ENCODE data around the gene FER1L5.

The FER1L5 gene

DNA sequence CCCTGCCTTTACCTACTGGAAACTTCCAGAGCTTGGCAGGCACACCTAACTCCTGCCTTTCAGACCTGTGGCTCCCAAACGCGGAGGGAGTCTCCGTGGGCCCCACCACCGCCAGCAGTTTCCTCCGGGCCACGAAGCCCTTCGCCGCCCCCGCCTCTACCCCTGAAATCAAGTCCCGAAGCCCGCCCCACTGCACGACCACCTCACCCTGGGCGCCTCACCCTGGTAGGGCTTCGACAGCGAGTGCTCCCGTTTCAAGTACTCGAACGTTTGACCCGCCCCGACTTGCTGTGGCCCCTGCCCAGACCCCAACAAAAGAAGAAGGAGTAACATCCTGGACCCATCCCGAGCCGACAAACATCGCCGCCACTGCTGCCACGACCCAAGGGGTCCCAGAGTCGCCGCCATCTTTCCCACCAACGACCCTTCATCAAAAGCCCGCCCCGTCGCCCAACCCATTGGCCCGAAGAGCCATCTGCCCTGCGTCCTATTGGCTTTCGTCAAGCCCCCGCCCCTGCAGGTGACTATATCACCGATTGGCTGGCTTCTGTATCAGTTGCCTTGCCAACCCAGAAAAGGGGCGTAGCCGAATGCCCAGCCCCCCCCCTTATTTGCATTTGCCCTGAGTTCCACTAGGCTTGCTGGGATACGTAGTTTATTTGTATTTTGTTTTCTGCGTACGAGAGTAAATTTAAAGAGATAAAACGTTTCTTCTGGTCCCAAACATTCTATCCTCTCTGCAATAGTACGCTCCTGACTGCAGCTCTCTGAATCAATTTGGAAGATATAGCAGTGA is 97.3 kb downstream of the FER1L5 start, which contains the start of gene LMAN2L:
TSS of gene LMAN2L (minus strand) at position 432 of the 796 bp plus-strand sequence. CDS start at position 408, 24 bp downstream.
- DNase-seq (ENCODE audit: low read depth in 2 of 2) = peak; percentile 85 to 94

DNA sequence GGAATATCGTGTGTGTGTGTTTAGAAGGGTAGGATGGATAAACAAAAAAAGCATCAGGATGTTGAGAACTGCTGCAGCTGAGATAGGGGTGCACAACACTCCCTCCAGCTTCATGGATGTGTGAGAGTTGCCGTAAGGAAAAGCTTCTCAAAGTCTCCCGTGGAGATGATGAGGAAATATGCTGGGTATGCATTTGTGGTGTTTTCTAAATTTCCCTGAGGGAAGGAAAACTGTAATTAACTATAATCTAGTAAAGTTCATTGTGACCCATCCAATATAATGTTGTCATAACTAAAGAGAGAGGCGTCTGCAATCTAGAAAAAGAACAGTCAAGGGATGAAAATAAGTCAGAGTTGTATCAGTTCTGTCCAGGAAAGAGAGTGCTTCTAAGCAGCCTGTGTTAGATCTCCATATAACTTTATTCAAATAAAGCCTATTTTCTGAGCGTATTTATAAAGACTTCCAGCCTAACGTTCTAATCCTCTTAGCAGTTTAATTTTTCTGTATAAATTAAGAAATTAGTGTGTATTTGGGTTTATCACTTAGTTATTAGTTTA is 104.6 kb downstream of the FER1L5 start:
- no peak for DNase-seq (ENCODE audit: low read depth in 2 of 2)

DNA sequence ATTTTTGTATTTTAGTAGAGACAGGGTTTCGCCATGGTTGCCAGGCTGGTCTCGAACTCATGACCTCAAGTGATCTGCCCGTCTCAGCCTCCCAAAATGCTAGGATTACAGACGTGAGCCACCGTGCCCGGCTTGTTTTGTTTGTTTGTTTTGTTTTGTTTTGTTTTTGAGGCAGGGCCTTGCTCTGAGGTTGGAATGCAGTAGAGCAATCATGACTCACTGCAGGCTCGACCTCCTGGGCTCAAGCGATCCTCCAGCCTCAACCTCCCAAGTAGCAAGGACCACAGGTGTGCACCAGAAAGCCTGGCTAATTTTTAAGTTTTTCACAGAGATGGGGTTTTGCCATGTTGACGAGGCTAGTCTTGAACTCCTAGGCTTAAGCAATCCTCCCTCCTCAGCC is 109.2 kb downstream of the FER1L5 start:
- DNase-seq (ENCODE audit: low read depth in 2 of 2) = no peak

DNA sequence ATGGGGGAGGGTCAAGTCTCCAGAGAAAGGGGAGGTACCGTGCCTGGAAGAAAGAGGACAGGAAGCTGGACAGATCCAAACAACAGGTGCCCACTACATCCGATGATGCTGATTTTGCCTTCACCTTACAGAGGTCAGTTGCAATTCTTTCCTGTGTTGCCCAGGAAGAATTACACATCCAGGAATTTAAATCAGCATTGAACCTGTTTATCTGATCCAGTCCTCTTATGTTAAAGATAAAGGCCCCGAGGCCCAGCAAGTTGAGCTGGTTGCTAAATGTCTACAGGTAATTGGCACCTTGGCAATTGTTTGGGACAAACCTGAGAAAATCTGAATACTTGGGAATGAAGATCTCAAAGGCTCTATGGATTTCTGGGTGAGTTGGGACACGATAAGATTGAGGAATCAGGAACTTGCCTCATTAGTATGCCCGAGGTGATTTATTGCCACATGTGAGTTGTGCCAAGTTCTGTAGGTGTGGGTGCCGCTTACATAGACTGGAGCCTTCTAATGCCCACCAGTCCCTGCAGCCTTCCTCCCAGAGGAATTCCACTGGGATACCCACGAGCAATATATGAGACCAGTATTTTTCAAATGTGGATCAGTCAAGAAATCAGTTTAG is 111.2 kb downstream of the FER1L5 start:
- no peak for DNase-seq (ENCODE audit: low read depth in 2 of 2)

DNA sequence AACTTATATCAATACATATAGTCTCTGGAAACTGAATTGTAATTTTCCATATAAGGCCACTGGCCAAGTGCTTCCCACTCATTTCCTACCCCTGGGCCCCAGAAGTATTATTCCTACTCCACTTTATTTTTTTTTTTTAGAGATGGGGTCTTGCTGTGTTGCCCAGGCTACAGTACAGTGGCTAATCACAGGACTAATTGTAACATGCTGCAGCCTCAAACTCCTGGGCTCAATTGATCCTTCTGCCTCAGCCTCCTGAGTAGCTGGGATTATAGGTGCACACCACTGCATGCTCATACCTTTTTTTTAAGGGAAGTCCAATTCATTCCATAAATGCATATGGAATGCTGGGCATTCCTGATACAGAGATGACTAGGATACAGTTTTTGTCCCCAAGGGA is 111.8 kb downstream of the FER1L5 start:
- DNase-seq (ENCODE audit: low read depth in 2 of 2) = no peak
